ELF-1 (cell line): ENCODE measurements around the gene CARD10.

ENCODE experiments used
- DNase-seq: peaks from one replicate; pipeline ENCODE4 v3.0.0-alpha.2; 2016; ENCODE audit warnings: low read depth, low spot score

The CARD10 gene

GRCh38 chr22:37462983-37463382 is 56.2 kb downstream of the CARD10 start:
- DNase-seq, result peak; percentile 72

- DNase-seq, result peak; percentile 23
These were observed 56.8 kb downstream of the CARD10 start for GRCh38 chr22:37462436-37462835.

- no peak for DNase-seq
These were observed 57.3 kb downstream of the CARD10 start for GRCh38 chr22:37461961-37462360.

GRCh38 chr22:37460684-37461083 is 58.5 kb downstream of the CARD10 start:
- DNase-seq, result no peak

- no peak for DNase-seq
These were observed 60.0 kb downstream of the CARD10 start for GRCh38 chr22:37459206-37459605.

- DNase-seq, result peak; percentile 90
These were observed 61.9 kb downstream of the CARD10 start for GRCh38 chr22:37457093-37457893.

- no peak for DNase-seq
These were observed 62.9 kb downstream of the CARD10 start for GRCh38 chr22:37456346-37456745.

GRCh38 chr22:37455896-37456295 is 63.3 kb downstream of the CARD10 start:
- peak; percentile 25 for DNase-seq

- peak; percentile 42 for DNase-seq
These were observed 64.1 kb downstream of the CARD10 start for GRCh38 chr22:37454857-37455686.

GRCh38 chr22:37453696-37454095 is 65.5 kb downstream of the CARD10 start:
- DNase-seq, result no peak

- no peak for DNase-seq
These were observed 68.0 kb downstream of the CARD10 start for GRCh38 chr22:37451218-37451617.

GRCh38 chr22:37449331-37450001 is 69.7 kb downstream of the CARD10 start:
- DNase-seq, result no peak

GRCh38 chr22:37448516-37449127 is 70.6 kb downstream of the CARD10 start:
- DNase-seq, result no peak

- no peak for DNase-seq
These were observed 73.7 kb downstream of the CARD10 start for GRCh38 chr22:37445501-37445900.

- DNase-seq, result no peak
These were observed 75.2 kb downstream of the CARD10 start for GRCh38 chr22:37443977-37444376.

- no peak for DNase-seq
These were observed 76.1 kb downstream of the CARD10 start for GRCh38 chr22:37443086-37443485.

GRCh38 chr22:37442537-37442936 is 76.7 kb downstream of the CARD10 start:
- DNase-seq, result no peak

- DNase-seq, result no peak
These were observed 77.1 kb downstream of the CARD10 start for GRCh38 chr22:37442135-37442534.

- DNase-seq, result no peak
These were observed 78.3 kb downstream of the CARD10 start for GRCh38 chr22:37440875-37441274.
